Measurements from ENCODE around the gene ESYT2.

The ESYT2 gene

DNA sequence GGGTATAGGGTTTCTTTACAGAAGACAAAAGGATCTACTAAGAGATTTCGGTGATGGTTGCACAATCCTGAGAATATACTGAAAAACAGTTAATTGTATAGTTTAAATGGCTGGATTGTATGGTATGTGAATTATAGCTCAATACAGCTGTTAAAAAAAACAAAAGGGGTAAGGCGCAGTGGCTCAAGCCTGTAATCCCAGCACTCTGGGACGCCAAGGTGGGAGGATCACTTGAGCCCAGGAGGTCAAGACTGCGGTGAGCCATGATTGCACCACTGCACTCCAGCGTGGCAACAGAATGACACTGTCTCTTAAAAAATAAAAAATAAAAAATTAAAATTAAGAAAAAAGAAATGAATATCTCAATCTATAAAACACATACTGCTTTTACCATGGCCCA, 18.5 kb downstream of the ESYT2 start:
- Histone ChIP-seq H4K20me1 (peaks cover 73% of the 10 kb centered on the region), H3K9ac (no peak overlapping the region), H3K36me3 (peaks cover 57% of the 10 kb centered on the region), H3K9me3 (peaks cover 44% of the 10 kb centered on the region), H3K4me2 (no peak overlapping the region), H3K27ac (no peak overlapping the region), H3K27me3 (no peaks in the 10 kb centered on the region), H3K4me3 (no peak overlapping the region), H3K4me1 (peaks cover 54% of the 10 kb centered on the region)
- TF ChIP-seq Cebpa-rat (IDR thresholded peaks at IDR 0.05): no peak

- H3K4me2 ChIP-seq: no peak overlapping the region
- no peak overlapping the region for H3K27ac ChIP-seq
- no peak for TF ChIP-seq Cebpa-rat (IDR thresholded peaks at IDR 0.05)
- H3K36me3 ChIP-seq: peaks cover 69% of the 10 kb centered on the region
- H3K9me3 ChIP-seq: peaks cover 56% of the 10 kb centered on the region
- peaks cover 73% of the 10 kb centered on the region for H4K20me1 ChIP-seq
- H3K4me1 ChIP-seq: peaks cover 42% of the 10 kb centered on the region
- no peak overlapping the region for H3K4me3 ChIP-seq
- H3K27me3 ChIP-seq: no peaks in the 10 kb centered on the region
- H3K9ac ChIP-seq: no peak overlapping the region
Measured at GRCh38 chr7:158809596-158809995, 19.7 kb downstream of the ESYT2 start.

- TF ChIP-seq Cebpa-rat (IDR thresholded peaks at IDR 0.05): no peak
- H3K27ac ChIP-seq: no peak overlapping the region
- peaks cover 62% of the 10 kb centered on the region for H3K9me3 ChIP-seq
- peaks cover 74% of the 10 kb centered on the region for H3K36me3 ChIP-seq
- peaks cover 82% of the 10 kb centered on the region for H4K20me1 ChIP-seq
- H3K4me3 ChIP-seq: no peak overlapping the region
- no peaks in the 10 kb centered on the region for H3K27me3 ChIP-seq
- no peak overlapping the region for H3K9ac ChIP-seq
- no peak overlapping the region for H3K4me2 ChIP-seq
- H3K4me1 ChIP-seq: peaks cover 33% of the 10 kb centered on the region
Measured at GRCh38 chr7:158808126-158808525, 21.2 kb downstream of the ESYT2 start.

GRCh38 chr7:158805937-158806336, 23.4 kb downstream of the ESYT2 start:
- H3K9me3 ChIP-seq: peaks cover 62% of the 10 kb centered on the region
- peaks cover 67% of the 10 kb centered on the region for H3K36me3 ChIP-seq
- H4K20me1 ChIP-seq: peaks cover 83% of the 10 kb centered on the region
- H3K27me3 ChIP-seq: no peaks in the 10 kb centered on the region
- H3K27ac ChIP-seq: no peak overlapping the region
- TF ChIP-seq Cebpa-rat (IDR thresholded peaks at IDR 0.05): no peak
- H3K9ac ChIP-seq: no peak overlapping the region
- H3K4me3 ChIP-seq: no peak overlapping the region
- no peak overlapping the region for H3K4me2 ChIP-seq
- H3K4me1 ChIP-seq: peaks cover 27% of the 10 kb centered on the region

- TF ChIP-seq Cebpa-rat (IDR thresholded peaks at IDR 0.05): no peak
- H3K27me3 ChIP-seq: no peaks in the 10 kb centered on the region
- no peak overlapping the region for H3K4me2 ChIP-seq
- no peak overlapping the region for H3K4me3 ChIP-seq
- H4K20me1 ChIP-seq: peaks cover 83% of the 10 kb centered on the region
- H3K4me1 ChIP-seq: peaks cover 25% of the 10 kb centered on the region
- peaks cover 62% of the 10 kb centered on the region for H3K9me3 ChIP-seq
- H3K27ac ChIP-seq: no peak overlapping the region
- no peak overlapping the region for H3K9ac ChIP-seq
- peaks cover 62% of the 10 kb centered on the region for H3K36me3 ChIP-seq
Measured at GRCh38 chr7:158805414-158805813, 23.9 kb downstream of the ESYT2 start.

DNA sequence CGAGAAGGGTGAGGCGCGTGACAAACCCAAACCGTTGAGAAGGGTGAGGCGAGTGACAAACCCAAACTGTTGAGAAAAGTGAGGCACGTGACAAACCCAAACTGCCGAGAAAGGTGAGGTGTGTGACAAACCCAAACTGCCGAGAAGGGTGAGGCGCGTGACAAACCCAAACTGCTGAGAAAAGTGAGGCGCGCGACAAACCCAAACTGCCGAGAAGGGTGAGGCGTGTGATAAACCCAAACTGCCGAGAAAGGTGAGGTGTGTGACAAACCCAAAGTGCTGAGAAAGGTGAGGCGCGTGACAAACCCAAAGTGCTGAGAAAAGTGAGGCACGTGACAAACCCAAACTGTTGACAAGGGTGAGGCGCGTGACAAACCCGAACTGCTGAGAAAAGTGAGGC, 25.0 kb downstream of the ESYT2 start:
- Histone ChIP-seq H3K27ac (no peak overlapping the region), H3K4me2 (no peak overlapping the region), H3K4me1 (peaks cover 15% of the 10 kb centered on the region), H3K4me3 (no peak overlapping the region), H4K20me1 (peaks cover 83% of the 10 kb centered on the region), H3K36me3 (peaks cover 51% of the 10 kb centered on the region), H3K9me3 (peaks cover 53% of the 10 kb centered on the region), H3K27me3 (no peaks in the 10 kb centered on the region), H3K9ac (no peak overlapping the region)
- no peak for TF ChIP-seq Cebpa-rat (IDR thresholded peaks at IDR 0.05)

DNA sequence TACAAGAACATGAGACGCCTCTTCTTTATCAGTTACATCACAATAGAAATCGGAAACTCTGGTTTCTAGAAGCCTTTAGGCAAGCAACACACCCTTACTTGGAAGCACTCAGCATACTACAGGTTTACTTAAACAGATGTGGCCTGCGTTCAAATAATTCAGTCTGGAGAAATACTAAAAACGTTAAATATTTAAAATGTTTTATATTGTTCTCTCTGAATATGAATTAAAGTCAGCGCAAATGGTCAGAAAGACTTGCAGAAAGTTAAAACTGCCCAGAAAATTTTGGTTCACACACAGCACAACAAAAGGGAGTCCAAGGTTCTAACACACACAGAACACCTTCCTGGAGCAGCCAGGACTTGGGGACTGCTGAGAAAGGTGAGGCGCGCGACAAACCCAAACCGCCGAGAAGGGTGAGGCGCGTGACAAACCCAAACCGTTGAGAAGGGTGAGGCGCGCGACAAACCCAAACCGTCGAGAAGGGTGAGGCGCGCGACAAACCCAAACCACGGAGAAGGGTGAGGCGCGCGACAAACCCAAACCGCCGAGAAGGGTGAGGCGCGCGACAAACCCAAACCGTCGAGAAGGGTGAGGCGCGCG, 25.8 kb downstream of the ESYT2 start:
- no peak for TF ChIP-seq Cebpa-rat (IDR thresholded peaks at IDR 0.05)
- no peak overlapping the region for H3K4me3 ChIP-seq
- no peak overlapping the region for H3K4me2 ChIP-seq
- peaks cover 15% of the 10 kb centered on the region for H3K4me1 ChIP-seq
- H3K9me3 ChIP-seq: peaks cover 45% of the 10 kb centered on the region
- H3K27me3 ChIP-seq: no peaks in the 10 kb centered on the region
- peaks cover 84% of the 10 kb centered on the region for H4K20me1 ChIP-seq
- H3K9ac ChIP-seq: no peak overlapping the region
- peaks cover 48% of the 10 kb centered on the region for H3K36me3 ChIP-seq
- no peak overlapping the region for H3K27ac ChIP-seq

DNA sequence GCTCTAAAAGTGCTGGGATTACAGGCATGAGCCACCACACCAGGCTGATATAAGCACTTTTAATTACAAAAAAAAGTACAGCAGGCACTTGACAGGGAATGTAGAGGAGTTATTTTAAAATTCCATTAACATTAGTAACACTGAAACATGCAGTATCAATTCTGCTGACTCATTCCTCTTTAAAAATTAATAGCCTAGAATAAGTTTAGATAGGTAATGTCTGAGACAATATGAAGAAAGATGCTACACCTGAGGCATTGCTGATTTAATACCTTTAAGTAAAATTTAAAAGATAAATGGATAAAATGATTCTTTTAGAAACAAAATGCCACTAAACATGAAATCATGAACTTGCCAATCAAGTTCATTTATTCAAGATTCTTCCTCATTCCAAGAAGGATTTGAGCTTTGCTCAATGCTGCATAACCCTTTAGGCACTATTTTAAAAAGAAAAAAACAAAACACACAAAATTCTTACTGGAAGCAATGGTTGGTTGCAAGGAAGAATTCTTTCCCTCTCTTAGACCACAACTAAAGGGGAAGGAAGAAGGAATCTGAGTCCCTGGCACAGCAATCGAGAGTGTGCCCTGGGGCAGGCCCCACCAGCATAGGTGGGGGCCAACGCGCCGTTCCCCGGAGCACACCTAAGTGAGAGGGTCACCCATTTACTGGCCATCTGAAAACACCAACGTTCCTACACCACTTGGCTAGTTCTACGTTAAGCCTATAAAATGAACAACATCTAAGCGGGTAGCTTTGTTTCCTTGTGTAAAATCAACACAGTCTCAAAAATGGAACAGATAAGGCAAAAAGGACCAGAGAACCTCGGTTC, 26.6 kb downstream of the ESYT2 start:
- Histone ChIP-seq H3K27ac (no peak overlapping the region), H3K27me3 (no peaks in the 10 kb centered on the region), H4K20me1 (peaks cover 89% of the 10 kb centered on the region), H3K4me3 (no peak overlapping the region), H3K4me1 (peaks cover 15% of the 10 kb centered on the region), H3K9me3 (peaks cover 37% of the 10 kb centered on the region), H3K4me2 (no peak overlapping the region), H3K36me3 (peaks cover 48% of the 10 kb centered on the region), H3K9ac (no peak overlapping the region)
- no peak for TF ChIP-seq Cebpa-rat (IDR thresholded peaks at IDR 0.05)

DNA sequence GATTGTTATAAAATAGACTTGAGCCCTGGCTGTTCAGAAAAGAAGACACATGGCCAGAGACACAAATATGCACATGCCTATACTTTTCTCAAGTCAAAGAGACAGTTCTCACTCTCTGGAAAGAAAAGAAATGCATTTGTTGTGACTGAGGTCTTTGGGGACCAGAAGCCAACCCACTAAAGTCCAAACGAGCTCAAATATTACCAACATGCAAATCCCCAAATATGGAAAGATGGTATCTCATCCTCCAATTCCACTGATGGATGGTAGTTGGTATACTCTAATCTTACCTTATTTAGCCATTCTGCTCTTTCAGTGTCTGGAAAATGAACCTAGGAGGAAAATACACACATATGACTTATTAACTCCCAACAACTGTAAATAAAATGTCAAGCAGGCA, 30.6 kb downstream of the ESYT2 start:
- H3K4me3 ChIP-seq: no peak overlapping the region
- H4K20me1 ChIP-seq: peaks cover 91% of the 10 kb centered on the region
- no peaks in the 10 kb centered on the region for H3K9me3 ChIP-seq
- peaks cover 53% of the 10 kb centered on the region for H3K36me3 ChIP-seq
- no peak overlapping the region for H3K27ac ChIP-seq
- no peak overlapping the region for H3K9ac ChIP-seq
- peaks cover 15% of the 10 kb centered on the region for H3K4me1 ChIP-seq
- no peak overlapping the region for H3K4me2 ChIP-seq
- no peak for TF ChIP-seq Cebpa-rat (IDR thresholded peaks at IDR 0.05)
- H3K27me3 ChIP-seq: no peaks in the 10 kb centered on the region

DNA sequence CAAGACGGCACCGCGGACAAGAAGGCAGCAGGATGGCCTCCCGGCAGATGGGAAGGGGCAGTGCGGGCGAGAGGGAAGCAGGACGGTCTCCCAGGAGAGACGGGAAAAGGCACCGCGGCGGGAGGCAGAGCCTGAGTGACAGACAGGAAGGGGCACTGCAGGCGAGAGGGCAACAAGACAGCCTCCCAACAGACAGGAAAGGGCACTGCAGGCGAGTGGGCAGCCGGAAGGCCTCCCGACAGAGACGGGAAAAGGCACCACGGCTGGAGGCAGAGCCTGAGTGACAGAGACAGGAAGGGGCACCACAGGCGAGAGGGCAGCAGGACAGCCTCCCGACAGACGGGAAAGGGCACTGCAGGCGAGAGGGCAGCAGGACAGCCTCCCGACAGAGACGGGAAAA, 32.6 kb downstream of the ESYT2 start:
- Histone ChIP-seq H3K4me2 (no peak overlapping the region), H3K4me3 (no peak overlapping the region), H3K9ac (no peak overlapping the region), H3K27ac (no peak overlapping the region), H3K27me3 (no peaks in the 10 kb centered on the region), H3K4me1 (no peaks in the 10 kb centered on the region), H3K9me3 (no peaks in the 10 kb centered on the region), H3K36me3 (peaks cover 72% of the 10 kb centered on the region), H4K20me1 (peaks cover 71% of the 10 kb centered on the region)
- TF ChIP-seq Cebpa-rat (IDR thresholded peaks at IDR 0.05): no peak

All from BLaER1 (cell line).